Activated CD4-positive, alpha-beta T cell treated with anti-CD3 and anti-CD28 coated beads, Interleukin-2, amount 50 U/mL, for 16 hours (primary cell): Measurements from ENCODE around the gene COG3.
"Not testable (repeated sequence)": the region's sequence is repeated elsewhere in the genome, so short reads cannot be mapped to it uniquely, and the experiment has no call there.

Source experiments
- DNase-seq: peaks from one replicate; pipeline ENCODE4 v3.0.0-alpha.2; 2020

COG3 gene

DNA sequence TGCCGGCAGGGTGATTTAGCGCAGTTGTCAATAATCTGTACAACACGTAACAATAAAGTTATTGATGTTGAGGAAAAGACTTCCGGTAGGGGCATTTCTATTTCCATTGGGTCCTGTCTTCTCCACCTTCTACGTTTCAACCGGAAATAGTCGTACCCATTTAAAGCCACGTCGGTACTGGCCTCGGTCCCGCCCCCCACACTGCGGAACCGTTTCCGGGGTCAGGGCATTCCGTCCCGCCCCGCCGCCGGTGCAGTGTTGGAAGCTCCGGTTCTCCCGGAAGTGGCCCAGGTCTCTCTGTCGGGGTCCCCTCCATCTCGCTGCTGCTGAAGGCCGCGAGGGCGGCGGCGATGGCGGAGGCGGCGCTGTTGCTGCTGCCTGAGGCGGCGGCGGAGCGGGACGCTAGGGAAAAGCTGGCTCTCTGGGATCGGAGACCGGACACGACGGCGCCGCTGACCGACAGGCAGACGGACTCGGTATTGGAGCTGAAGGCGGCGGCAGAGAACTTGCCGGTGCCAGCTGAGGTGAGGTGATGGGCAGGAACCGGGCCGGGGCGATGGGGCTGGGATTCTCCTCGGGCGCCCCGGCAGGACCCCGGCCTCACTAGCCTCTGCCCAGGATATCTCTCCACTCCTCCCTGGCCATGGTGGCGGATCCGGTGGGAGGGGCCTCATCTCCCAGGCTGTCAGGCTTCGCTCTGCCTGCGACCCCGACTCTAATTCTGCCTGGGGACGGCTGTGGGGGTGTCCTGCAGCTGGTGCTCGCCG lies at the start of gene COG3:
Gene COG3, plus strand, starts transcription at position 253 of the 767 bp plus-strand sequence. Its CDS starts 98 bp downstream, at position 351.
- DNase-seq: peak; percentile 97

DNA sequence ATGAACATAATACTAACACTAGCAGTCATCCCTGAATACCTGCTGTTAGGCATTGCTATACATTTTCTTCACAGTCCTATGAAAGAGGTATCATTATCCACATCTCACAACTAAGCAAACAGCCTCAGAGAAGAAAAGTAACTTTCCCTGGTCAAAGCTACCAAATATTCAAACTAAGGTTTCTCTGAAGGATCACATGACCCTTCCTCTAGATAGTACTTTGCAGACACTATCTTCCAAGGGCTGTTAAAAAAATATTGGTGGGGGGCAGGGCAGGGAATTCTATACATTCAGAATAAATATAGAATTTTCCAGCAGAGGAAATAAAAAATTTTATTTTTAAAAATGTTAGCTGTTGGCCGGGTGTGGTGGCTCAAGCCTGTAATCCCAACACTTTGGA lies 49.6 kb upstream of the COG3 start:
- no peak for DNase-seq

- DNase-seq: no peak
These were observed 48.1 kb upstream of the COG3 start for GRCh38 chr13:45416516-45417128.

DNA sequence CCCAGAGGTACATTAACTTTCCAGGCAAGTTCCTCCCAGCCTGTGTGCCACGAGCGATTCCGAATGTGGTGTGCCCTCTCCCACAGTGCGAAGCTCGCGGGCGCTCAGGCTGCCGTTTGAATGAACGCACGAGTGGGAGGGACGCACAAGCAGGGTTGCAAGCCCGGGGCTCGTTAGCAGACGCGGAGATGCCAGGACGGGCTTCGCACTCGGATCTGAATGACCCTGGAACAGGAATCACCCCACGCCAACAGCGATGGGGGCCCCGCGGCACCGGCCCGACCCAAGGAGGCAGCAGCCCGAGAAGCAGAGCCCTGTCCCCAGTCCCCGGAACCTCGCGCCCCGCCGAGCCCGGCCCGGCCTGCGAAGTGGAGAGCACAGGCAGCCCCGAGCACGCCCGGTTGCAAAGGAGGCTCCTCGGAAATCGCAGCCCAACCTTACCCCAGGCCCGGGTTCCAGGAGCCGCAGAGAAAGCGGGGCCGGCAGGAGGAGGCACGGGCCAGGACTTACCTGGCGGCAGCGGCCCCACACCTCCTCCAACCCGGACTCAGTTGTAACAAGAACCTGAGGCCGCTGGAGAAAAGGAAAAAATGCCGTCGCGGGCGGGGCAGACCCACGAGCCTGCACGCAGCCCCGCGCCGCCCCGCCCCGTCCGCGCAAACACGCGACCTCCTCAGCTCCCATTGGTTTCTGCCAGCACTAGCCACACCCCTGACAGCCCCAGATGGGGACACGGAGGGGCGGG lies 46.8 kb upstream of the COG3 start, which contains the start of gene SLC25A30:
Gene SLC25A30, minus strand, starts transcription at position 584 of the 745 bp plus-strand sequence. CDS start 6,948 bp downstream, outside the sequence.
- DNase-seq: peak; percentile 93

GRCh38 chr13:45419389-45419788 lies 45.4 kb upstream of the COG3 start:
- DNase-seq: not testable (repeated sequence)

GRCh38 chr13:45419945-45420344 lies 44.8 kb upstream of the COG3 start:
- DNase-seq: no peak

DNA sequence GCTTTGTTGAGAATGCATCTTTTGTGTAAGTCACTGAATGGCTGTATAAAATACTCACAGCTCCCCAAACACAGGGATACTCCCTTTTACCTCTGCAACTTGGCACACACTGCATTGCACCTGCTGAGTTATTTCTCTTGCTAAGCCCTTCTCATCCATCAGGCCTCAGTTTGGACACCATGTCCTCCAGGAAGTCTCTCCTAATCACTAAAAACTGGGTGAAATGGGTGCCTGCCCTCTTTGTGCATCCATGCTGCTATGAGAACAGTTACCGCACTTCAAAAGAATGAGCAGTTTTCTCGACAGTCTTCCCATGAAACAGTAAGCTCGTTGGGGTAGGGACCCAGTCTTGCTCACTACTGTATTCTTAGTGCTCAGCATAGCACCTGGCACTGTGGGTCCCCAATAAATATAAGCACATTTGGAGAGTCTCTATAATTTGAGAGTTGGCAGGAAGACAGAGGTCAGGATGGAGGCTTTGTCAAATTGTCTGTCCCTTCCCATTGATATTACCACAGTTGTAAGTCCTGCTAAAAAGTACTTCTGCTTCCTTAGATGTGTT lies 41.9 kb upstream of the COG3 start:
- no peak for DNase-seq

DNA sequence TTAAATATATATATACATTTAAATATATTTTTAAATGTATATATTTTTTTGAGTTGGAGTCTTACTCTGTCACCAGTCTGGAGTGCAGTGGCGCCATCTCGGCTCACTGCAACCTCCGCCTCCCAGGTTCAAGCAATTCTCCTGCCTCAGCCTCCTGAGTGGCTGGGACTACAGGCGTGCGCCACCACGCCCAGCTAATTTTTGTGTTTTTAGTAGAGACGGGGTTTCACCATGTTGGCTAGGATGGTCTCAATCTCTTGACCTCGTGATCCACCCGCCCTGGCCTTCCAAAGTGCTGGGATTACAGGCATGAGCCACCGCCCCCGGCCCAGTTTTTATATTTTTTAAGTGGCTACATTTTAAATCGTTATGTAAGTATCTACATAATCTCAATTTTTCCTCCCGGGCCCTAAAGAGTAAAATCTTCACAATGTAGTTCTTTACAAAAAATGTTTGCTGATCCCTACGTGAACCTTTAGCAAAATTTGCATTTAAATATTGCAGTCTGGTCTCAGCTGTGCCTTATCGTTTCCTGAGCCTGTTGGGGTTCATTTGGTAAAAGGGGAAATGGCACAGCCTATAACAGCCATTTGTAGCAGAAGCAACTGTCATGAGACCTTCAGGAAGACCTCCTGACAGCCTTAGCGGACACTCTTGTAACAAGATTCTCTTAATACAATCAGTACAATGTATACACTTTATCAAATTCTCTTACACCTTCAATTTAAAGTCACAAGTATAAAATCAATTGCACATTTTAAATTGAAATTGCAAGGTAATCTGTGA lies 38.5 kb upstream of the COG3 start:
- DNase-seq: not testable (repeated sequence)

DNA sequence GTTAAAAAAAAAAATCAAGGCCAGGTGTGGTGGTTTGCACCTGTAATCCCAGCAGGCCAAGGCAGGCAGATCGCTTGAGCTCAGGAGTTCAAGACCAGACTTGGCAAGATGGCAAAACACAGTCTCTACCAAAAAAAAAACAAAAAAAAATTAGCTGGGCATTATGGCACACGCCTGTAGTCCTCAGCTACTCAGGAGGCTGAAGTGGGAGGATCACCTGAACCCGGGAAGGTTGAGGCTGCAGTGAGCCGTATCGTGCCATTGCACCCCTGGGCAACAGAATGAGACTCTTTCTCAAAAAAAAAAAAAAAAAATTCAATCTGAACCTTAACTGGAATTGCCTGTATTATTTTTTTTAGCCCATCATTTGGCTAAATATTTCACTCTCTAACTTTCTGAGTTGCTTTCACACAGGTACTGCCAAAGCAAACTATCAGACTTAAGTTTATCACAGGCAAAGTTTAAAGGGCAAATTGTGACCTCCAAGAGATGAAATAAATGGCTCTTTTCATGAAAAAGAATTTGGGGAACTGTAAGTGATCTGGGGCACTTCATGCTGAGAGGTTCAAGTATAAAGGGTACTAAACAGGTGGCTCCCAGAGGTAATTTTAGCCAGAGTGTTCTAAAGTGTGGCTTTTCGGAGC lies 31.9 kb upstream of the COG3 start:
- DNase-seq: no peak

GRCh38 chr13:45433381-45433790 lies 31.4 kb upstream of the COG3 start:
- no peak for DNase-seq

- DNase-seq: no peak
These were observed 30.0 kb upstream of the COG3 start for GRCh38 chr13:45434556-45435371.

GRCh38 chr13:45436332-45436731 lies 28.4 kb upstream of the COG3 start:
- DNase-seq: no peak

GRCh38 chr13:45436953-45437352 lies 27.8 kb upstream of the COG3 start:
- DNase-seq: no peak

DNA sequence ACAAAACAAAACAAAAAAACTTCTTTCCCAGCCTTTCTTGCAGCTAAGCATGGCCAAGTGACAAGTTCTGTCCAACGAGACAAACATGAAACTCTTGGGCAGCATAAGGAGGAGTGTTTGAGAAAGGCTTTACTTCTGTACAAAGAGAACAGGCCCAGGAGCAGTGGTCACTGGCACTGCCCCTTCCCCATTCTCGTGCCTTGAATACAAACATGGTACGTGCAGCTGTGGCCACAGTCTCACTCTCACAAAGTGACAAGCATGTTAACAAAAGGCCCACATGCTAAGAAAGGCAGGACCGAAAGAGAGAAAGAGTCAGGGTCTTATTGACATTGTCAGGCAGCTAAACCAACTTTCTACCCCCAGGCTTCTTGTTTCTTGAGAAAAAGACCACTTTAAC lies 26.8 kb upstream of the COG3 start:
- no peak for DNase-seq

DNA sequence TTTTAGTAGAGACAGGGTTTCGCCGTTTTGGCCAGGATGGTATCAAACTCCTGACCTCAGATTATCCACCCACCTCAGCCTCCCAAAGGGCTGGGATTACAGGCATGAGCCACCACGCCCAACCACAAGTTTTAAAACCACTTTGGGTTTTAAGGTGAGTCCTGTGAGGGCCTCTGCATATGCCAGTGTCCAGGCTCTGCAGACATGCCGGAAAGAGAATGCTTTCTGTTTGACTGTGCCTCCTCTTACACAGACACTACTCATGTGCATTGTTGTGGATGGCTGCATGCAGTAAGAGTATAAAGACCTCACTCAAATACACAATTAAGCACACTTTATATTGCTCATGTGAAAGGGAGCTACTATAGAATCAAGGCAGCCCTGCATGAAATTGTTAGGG lies 25.7 kb upstream of the COG3 start:
- peak; percentile 37 for DNase-seq

GRCh38 chr13:45439781-45440462 lies 24.8 kb upstream of the COG3 start:
- no peak for DNase-seq

- peak; percentile 63 for DNase-seq
These were observed 23.1 kb upstream of the COG3 start for GRCh38 chr13:45441633-45442032.

DNA sequence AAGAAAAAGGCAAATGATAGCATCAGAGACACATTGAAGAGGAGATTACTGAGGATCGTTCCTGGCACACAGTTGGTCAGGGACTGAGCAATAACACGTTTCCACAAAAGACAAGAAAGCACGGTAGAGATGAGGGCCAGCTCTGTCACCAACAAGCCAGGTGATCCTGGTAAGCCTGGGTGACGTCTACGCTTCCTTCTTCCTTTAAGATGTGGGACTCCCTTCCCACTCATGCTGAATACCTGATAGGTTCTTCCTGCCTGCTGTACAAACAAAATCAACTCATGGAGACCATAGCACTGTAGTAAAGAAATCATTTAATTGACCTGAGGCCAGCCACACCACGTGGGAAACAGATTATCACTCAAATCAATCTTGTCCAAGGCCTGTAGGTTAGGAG lies 19.7 kb upstream of the COG3 start:
- no peak for DNase-seq

DNA sequence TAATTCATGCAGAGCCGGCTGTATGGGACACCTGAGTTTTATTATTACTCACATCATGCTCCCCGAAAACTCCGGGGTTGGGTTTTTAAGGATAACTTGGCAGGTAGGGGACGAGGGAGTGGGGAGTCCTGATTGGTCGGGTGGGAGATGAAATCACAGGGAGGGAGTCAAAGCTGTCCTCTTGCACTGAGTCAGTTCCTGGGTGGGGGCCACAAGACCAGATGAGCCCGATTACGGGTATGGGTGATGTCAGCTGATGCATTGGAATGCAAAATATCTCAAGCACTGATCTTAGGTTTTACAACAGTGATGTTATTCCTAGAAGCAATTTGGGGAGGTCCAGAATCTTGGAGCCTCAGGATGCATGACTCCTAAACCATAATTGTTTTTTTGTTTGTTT lies 18.6 kb upstream of the COG3 start:
- DNase-seq: no peak

DNA sequence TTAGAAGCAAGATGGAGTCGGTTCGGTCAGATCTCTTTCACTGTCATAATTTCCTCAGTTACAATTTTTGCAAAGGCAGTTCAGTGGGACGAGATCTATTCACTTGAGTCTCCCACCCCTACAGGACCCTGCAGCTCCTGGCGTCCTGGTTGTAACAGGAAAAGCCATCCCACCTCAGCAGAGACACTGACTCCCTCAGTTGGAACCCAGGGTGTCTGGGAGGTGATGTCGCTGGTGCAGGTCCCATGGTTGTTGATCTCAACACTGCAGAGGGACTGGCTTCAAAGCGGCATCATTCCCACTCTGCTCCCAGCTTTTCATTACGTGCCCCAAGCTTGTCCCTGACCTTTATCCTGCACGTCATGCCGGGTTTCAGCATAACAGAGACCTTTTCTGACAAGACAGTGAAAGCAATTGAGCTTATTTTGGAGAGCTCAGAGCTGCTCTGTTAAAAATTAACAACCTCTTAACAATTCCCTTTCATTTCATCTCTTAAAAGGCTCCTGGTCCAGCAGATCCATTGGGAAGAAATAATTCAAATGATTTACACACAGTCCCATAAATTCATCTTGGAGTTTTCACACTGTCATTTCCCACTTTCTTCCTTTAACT lies 17.6 kb upstream of the COG3 start:
- DNase-seq: no peak
